GM12878 (cell line): ENCODE measurements around the gene ZNRF3. TPM values are rescaled to one million over a fixed set of nuclear protein-coding genes. Genes with fewer than 3 reads are reported as not detected.

Experiments
- ATAC-seq: fragments of 200-7000 bp; cut with Tn5 transposase; 3 replicates; pipeline ENCODE4 v1.9.1; 2020; ENCODE audit warnings: mild to moderate bottlenecking, moderate library complexity
- BruUV-seq: library from RNA; stranded (reverse); fragments of 400-500 nt; replicated peaks from 2 replicates; lab custom pipeline; 2021; lab: Mats Ljungman, UMichigan
- CTCF ChIA-PET: fragments of 300-600 bp; sonication (Branson Sonifier 250); formaldehyde crosslinking; extraction: SDS; loops from one replicate; lab custom pipeline; 2021; ENCODE audit warnings: inconsistent platforms; lab: Yijun Ruan, JAX
- POLR2A ChIA-PET: fragments of 350-600 bp; formaldehyde crosslinking; extraction: SDS; loops from one replicate; lab custom pipeline; 2021; ENCODE audit warnings: inconsistent platforms; lab: Charles Lee
- RAD21 ChIA-PET: fragments of 300-600 bp; sonication (Branson Sonifier 250); formaldehyde crosslinking; loops from one replicate; lab custom pipeline; 2023; ENCODE audit warnings: antibody characterized with exemption; ENCODE audit not compliant: unreplicated experiment; lab: Charles Lee
- SMC1A ChIA-PET: fragments of 300-600 bp; sonication (Branson Sonifier 250); formaldehyde crosslinking; loops from one replicate; lab custom pipeline; 2023; ENCODE audit not compliant: unreplicated experiment, uncharacterized antibody; lab: Charles Lee
- DNase-seq: peaks from one replicate; pipeline ENCODE4 v3.0.0-alpha.2; 2011; ENCODE audit warnings: low read depth, low spot score
- FAIRE-seq: peaks from 3 replicates; lab custom pipeline; 2011; peaks lifted over from hg19 to GRCh38; lab: Jason Lieb, UNC
- H2AFZ ChIP-seq: 2 replicates; pipeline ENCODE4 v1.6.0; 2011; ENCODE audit warnings: low read depth, low read length, control low read depth; ENCODE audit not compliant: control insufficient read depth
- H3K27ac ChIP-seq: 2 replicates; pipeline ENCODE4 v1.5.1; 2011; ENCODE audit warnings: control low read depth; ENCODE audit not compliant: control insufficient read depth, insufficient read depth
- H3K27me3 ChIP-seq, 2 experiments: replicated peaks in 1 of 2; 2 replicates each; pipeline versions ENCODE4 v1.6.0 to v1.6.1; 2011; ENCODE audit warnings: low read length in 1 of 2; ENCODE audit not compliant: control insufficient read depth in 2 of 2, insufficient read depth in 2 of 2
- H3K36me3 ChIP-seq, 2 experiments: 2 replicates each; pipeline ENCODE4 v1.5.1; 2011; ENCODE audit warnings: low read length in 1 of 2; ENCODE audit not compliant: control insufficient read depth in 2 of 2, insufficient read depth in 2 of 2
- H3K4me1 ChIP-seq: 2 replicates; pipeline ENCODE4 v1.6.1; 2011; ENCODE audit warnings: mild to moderate bottlenecking, low read length, moderate library complexity, mixed read lengths; ENCODE audit not compliant: control insufficient read depth, insufficient read depth
- H3K4me2 ChIP-seq: 2 replicates; pipeline ENCODE4 v1.6.0; 2011; ENCODE audit warnings: control low read depth; ENCODE audit not compliant: control insufficient read depth, insufficient read depth
- H3K4me3 ChIP-seq: fragments of 200-600 bp; sonication (generic); 2 replicates; pipeline ENCODE4 v1.5.1; 2016
- H3K79me2 ChIP-seq: 2 replicates; pipeline ENCODE4 v1.6.0; 2011; ENCODE audit warnings: low read length; ENCODE audit not compliant: control insufficient read depth, insufficient read depth
- H3K9ac ChIP-seq: 2 replicates; pipeline ENCODE4 v1.8.0; 2011; ENCODE audit warnings: low read length, control low read depth, mixed read lengths; ENCODE audit not compliant: control insufficient read depth, insufficient read depth
- H3K9me3 ChIP-seq: replicated peaks from 3 replicates; pipeline ENCODE4 v1.5.1; 2011; ENCODE audit warnings: mild to moderate bottlenecking, low read length; ENCODE audit not compliant: control insufficient read depth, insufficient read depth
- H4K20me1 ChIP-seq: 2 replicates; pipeline ENCODE4 v1.6.0; 2011; ENCODE audit not compliant: control insufficient read depth, insufficient read depth
- CEBPB ChIP-seq, 2 experiments: fragments of 150-350 bp in 1 of 2; IDR thresholded peaks; 2 replicates each; pipeline ENCODE4 v1.6.1; 2012 to 2014; ENCODE audit warnings: low read depth in 2 of 2, low read length in 2 of 2, borderline replicate concordance in 1 of 2, inconsistent platforms in 1 of 2
- CREM ChIP-seq: IDR thresholded peaks from 2 replicates; pipeline ENCODE4 v1.6.1; 2014; ENCODE audit warnings: antibody characterized with exemption, low read depth
- ESRRA ChIP-seq: IDR thresholded peaks from 2 replicates; pipeline ENCODE4 v1.6.1; 2012; ENCODE audit warnings: mild to moderate bottlenecking, low read length, improper control_type of control experiment
- FOS ChIP-seq: IDR thresholded peaks from 3 replicates; pipeline ENCODE4 v1.6.1; 2011; ENCODE audit warnings: borderline replicate concordance; ENCODE audit not compliant: insufficient read length; ENCODE audit errors: extremely low read depth
- GATAD2B ChIP-seq: fragments of 450-650 bp; conservative IDR thresholded peaks from 2 replicates; pipeline ENCODE4 v1.6.1; 2017; ENCODE audit warnings: low read depth, mild to moderate bottlenecking, moderate library complexity
- HCFC1 ChIP-seq: fragments of 150-350 bp; IDR thresholded peaks from 2 replicates; pipeline ENCODE4 v1.6.1; 2014; ENCODE audit warnings: low read length
- NFYA ChIP-seq: IDR thresholded peaks from 2 replicates; pipeline ENCODE4 v1.6.1; 2011; ENCODE audit warnings: low read depth, mild to moderate bottlenecking, low read length, improper control_type of control experiment, borderline replicate concordance
- POLR2A ChIP-seq: IDR thresholded peaks from 2 replicates; pipeline ENCODE4 v1.6.1; 2011; ENCODE audit warnings: low read depth, mild to moderate bottlenecking, low read length
- SMAD1 ChIP-seq: fragments of 450-650 bp; IDR thresholded peaks from 2 replicates; pipeline ENCODE4 v1.6.1; 2018; ENCODE audit warnings: mild to moderate bottlenecking, low read depth; ENCODE audit not compliant: partially characterized antibody
- WRNIP1 ChIP-seq: IDR thresholded peaks from 2 replicates; pipeline ENCODE4 v1.6.1; 2011; ENCODE audit warnings: low read depth, low read length, improper control_type of control experiment, borderline replicate concordance
- ZNF24 ChIP-seq: fragments of 450-650 bp; IDR thresholded peaks from 2 replicates; pipeline ENCODE4 v1.6.1; 2017; ENCODE audit warnings: antibody characterized with exemption, mild to moderate bottlenecking
- WGBS: methylation state at CpG from one replicate; pipeline ENCODE4 v1.1.6; 2016; ENCODE audit warnings: low lambda C conversion rate; ENCODE audit not compliant: insufficient replicate concordance, insufficient coverage; ENCODE audit errors: missing lambda C conversion rate; 5-methylcytosine and 5-hydroxymethylcytosine counted together
- in situ Hi-C: fragments of 300-500 bp; cut with MboI; formaldehyde crosslinking; loops from 9 replicates; pipeline ENCODE4 v1.14.3; 2018; ENCODE audit warnings: mixed read lengths
- intact Hi-C: fragments of 100-400 bp; cut with micrococcal nuclease; formaldehyde crosslinking; loops from one replicate; pipeline ENCODE4 v1.14.2; 2022; ENCODE audit not compliant: unreplicated experiment
- polyA plus RNA-seq, 11 experiments: library from polyadenylated mRNA; depleted of rRNA in 4 of 11; unstranded in 6 of 11; stranded (reverse) in 5 of 11; fragments of >200 nt; fragmentation: Nextera tagmentation in 4 of 11; fragmentation: Illumina TruSeq in 1 of 11; extraction: Ambion mirVana in 4 of 11; extraction: Trizol in 1 of 11; gene quantifications; 1 replicate in 1 of 11; 2 replicates in 10 of 11; pipeline versions ENCODE4 v1.2.1 to v1.2.3, GENCODE V29; 2011 to 2016; ENCODE audit warnings: inconsistent platforms in 2 of 11, missing spikeins in 2 of 11, low read depth in 1 of 11
- total RNA-seq, 4 experiments: library from RNA; depleted of rRNA in 3 of 4; stranded (reverse); fragments of >200 nt in 3 of 4; fragmentation: Illumina TruSeq in 1 of 4; extraction: Trizol in 1 of 4; gene quantifications; 2 replicates each; pipeline versions ENCODE4 v1.2.1 to v1.2.3, GENCODE V29; 2013 to 2021
- TF ChIP-seq, protein P1 (sequence below): fragments of 450-650 bp; IDR thresholded peaks from 2 replicates; pipeline ENCODE4 v1.6.1; 2017; ENCODE audit warnings: antibody characterized with exemption, mild to moderate bottlenecking, moderate library complexity
- TF ChIP-seq, protein P2 (sequence below): fragments of 450-650 bp; formaldehyde crosslinking; IDR thresholded peaks from 2 replicates; pipeline ENCODE4 v1.5.0; 2022; ENCODE audit warnings: mild to moderate bottlenecking, missing genetic modification characterization
- TF ChIP-seq, protein P3 (sequence below): fragments of 450-650 bp; formaldehyde crosslinking; IDR thresholded peaks from 2 replicates; pipeline ENCODE4 v1.4.0; 2020; ENCODE audit warnings: mild to moderate bottlenecking, moderate library complexity

The ZNRF3 gene
- total and polyA plus RNA-seq, 10 of the 15 experiments (the other 5 are each of a cell fraction or from before 2014, with no cell fraction given): 0.05 to 2.4 (median 0.46) TPM

DNA sequence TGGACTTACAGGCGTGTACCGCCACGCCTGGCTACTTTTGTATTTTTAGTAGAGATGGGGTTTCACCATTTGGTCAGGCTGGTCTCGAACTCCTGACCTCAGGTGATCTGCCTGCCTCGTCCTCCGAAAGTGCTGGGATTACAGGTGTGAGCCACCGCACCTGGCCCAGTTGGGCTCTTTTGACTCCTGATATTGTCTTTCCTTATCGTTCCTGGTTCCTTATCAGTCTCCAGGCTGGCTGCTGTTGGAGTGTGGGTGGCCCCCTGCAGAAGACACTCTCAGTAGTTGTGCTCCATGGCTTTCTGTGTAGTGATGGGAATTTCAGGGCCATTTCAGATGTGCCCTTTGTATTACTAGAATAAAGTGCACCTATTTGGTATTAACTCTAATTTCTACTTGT lies 123.0 kb downstream of the ZNRF3 start:
- in situ Hi-C loops: no loop called here
- TF ChIP-seq, protein P1, sequence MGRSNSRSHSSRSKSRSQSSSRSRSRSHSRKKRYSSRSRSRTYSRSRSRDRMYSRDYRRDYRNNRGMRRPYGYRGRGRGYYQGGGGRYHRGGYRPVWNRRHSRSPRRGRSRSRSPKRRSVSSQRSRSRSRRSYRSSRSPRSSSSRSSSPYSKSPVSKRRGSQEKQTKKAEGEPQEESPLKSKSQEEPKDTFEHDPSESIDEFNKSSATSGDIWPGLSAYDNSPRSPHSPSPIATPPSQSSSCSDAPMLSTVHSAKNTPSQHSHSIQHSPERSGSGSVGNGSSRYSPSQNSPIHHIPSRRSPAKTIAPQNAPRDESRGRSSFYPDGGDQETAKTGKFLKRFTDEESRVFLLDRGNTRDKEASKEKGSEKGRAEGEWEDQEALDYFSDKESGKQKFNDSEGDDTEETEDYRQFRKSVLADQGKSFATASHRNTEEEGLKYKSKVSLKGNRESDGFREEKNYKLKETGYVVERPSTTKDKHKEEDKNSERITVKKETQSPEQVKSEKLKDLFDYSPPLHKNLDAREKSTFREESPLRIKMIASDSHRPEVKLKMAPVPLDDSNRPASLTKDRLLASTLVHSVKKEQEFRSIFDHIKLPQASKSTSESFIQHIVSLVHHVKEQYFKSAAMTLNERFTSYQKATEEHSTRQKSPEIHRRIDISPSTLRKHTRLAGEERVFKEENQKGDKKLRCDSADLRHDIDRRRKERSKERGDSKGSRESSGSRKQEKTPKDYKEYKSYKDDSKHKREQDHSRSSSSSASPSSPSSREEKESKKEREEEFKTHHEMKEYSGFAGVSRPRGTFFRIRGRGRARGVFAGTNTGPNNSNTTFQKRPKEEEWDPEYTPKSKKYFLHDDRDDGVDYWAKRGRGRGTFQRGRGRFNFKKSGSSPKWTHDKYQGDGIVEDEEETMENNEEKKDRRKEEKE: no peak
- TF ChIP-seq POLR2A (no peak), NFYA (no peak), WRNIP1 (no peak), HCFC1 (no peak), ZNF24 (no peak), SMAD1 (no peak), CEBPB (IDR thresholded peaks at IDR 0.05; ENCODE audit: borderline replicate concordance in 1 of 2, low read depth in 2 of 2, low read length in 2 of 2) (no peak), GATAD2B (no peak), CREM (no peak), FOS (no peak), ESRRA (no peak)
- TF ChIP-seq, protein P2, sequence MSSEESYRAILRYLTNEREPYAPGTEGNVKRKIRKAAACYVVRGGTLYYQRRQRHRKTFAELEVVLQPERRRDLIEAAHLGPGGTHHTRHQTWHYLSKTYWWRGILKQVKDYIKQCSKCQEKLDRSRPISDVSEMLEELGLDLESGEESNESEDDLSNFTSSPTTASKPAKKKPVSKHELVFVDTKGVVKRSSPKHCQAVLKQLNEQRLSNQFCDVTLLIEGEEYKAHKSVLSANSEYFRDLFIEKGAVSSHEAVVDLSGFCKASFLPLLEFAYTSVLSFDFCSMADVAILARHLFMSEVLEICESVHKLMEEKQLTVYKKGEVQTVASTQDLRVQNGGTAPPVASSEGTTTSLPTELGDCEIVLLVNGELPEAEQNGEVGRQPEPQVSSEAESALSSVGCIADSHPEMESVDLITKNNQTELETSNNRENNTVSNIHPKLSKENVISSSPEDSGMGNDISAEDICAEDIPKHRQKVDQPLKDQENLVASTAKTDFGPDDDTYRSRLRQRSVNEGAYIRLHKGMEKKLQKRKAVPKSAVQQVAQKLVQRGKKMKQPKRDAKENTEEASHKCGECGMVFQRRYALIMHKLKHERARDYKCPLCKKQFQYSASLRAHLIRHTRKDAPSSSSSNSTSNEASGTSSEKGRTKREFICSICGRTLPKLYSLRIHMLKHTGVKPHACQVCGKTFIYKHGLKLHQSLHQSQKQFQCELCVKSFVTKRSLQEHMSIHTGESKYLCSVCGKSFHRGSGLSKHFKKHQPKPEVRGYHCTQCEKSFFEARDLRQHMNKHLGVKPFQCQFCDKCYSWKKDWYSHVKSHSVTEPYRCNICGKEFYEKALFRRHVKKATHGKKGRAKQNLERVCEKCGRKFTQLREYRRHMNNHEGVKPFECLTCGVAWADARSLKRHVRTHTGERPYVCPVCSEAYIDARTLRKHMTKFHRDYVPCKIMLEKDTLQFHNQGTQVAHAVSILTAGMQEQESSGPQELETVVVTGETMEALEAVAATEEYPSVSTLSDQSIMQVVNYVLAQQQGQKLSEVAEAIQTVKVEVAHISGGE: no peak
- TF ChIP-seq, protein P3, sequence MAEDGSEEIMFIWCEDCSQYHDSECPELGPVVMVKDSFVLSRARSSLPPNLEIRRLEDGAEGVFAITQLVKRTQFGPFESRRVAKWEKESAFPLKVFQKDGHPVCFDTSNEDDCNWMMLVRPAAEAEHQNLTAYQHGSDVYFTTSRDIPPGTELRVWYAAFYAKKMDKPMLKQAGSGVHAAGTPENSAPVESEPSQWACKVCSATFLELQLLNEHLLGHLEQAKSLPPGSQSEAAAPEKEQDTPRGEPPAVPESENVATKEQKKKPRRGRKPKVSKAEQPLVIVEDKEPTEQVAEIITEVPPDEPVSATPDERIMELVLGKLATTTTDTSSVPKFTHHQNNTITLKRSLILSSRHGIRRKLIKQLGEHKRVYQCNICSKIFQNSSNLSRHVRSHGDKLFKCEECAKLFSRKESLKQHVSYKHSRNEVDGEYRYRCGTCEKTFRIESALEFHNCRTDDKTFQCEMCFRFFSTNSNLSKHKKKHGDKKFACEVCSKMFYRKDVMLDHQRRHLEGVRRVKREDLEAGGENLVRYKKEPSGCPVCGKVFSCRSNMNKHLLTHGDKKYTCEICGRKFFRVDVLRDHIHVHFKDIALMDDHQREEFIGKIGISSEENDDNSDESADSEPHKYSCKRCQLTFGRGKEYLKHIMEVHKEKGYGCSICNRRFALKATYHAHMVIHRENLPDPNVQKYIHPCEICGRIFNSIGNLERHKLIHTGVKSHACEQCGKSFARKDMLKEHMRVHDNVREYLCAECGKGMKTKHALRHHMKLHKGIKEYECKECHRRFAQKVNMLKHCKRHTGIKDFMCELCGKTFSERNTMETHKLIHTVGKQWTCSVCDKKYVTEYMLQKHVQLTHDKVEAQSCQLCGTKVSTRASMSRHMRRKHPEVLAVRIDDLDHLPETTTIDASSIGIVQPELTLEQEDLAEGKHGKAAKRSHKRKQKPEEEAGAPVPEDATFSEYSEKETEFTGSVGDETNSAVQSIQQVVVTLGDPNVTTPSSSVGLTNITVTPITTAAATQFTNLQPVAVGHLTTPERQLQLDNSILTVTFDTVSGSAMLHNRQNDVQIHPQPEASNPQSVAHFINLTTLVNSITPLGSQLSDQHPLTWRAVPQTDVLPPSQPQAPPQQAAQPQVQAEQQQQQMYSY (CRISPR knock-in tag): no peak

More for the DNA sequence above, 123.0 kb downstream of the ZNRF3 start:
- no peaks in the 10 kb centered on the region for H3K79me2 ChIP-seq
- H3K36me3 ChIP-seq: no peaks in the 10 kb centered on the region
- H3K4me2 ChIP-seq: no peak overlapping the region
- H4K20me1 ChIP-seq: no peaks in the 10 kb centered on the region
- no peak overlapping the region for H3K4me3 ChIP-seq
- no peaks in the 10 kb centered on the region for H3K4me1 ChIP-seq
- RAD21 ChIA-PET: interaction anchor here (0.6 to 1.1 kb wide), 2 partner anchors 13 to 38 kb away, joined by 3 read pairs; no protein-coding TSS in a partner anchor
- CTCF ChIA-PET: interaction anchor here (1.7 kb wide), 1 partner anchor 21 kb away, joined by 7 read pairs; no protein-coding TSS in a partner anchor
- WGBS: 34% methylated on average over 8 of the region's 8 CpGs
- no peaks in the 10 kb centered on the region for H3K27me3 ChIP-seq
- H2AFZ ChIP-seq: no peak overlapping the region
- no peak overlapping the region for H3K9ac ChIP-seq
- H3K9me3 ChIP-seq: no peaks in the 10 kb centered on the region
- H3K27ac ChIP-seq: no peak overlapping the region
- DNase-seq (no peak), FAIRE-seq (no peak), ATAC-seq (no peak)
- intact Hi-C loops: no loop called here
- no TSS peak for BruUV-seq
- POLR2A ChIA-PET: interaction anchor here (0.7 to 1.7 kb wide), 5 partner anchors 14 to 1087 kb away, joined by 3 to 9 read pairs (median 4); no protein-coding TSS in a partner anchor
- SMC1A ChIA-PET: interaction anchor here (0.6 to 4.5 kb wide), 5 partner anchors 11 to 150 kb away, joined by 3 to 24 read pairs (median 3); no protein-coding TSS in a partner anchor
